ENCODE data around the gene HNRNPUL1.
"Not testable (repeated sequence)": the region's sequence is repeated elsewhere in the genome, so short reads cannot be mapped to it uniquely, and the experiment has no call there.

The HNRNPUL1 gene

GRCh38 chr19:41278478-41278877 is 14.3 kb downstream of the HNRNPUL1 start:
- no peak for DNase-seq

GRCh38 chr19:41288673-41289530 is 24.7 kb downstream of the HNRNPUL1 start:
- no peak for DNase-seq

GRCh38 chr19:41289814-41290213 is 25.6 kb downstream of the HNRNPUL1 start:
- DNase-seq, result not testable (repeated sequence)

GRCh38 chr19:41294393-41294792 is 30.2 kb downstream of the HNRNPUL1 start:
- no peak for DNase-seq

GRCh38 chr19:41295499-41295898 is 31.3 kb downstream of the HNRNPUL1 start:
- no peak for DNase-seq

GRCh38 chr19:41296433-41296871 is 32.3 kb downstream of the HNRNPUL1 start:
- peak; percentile 34 for DNase-seq

- DNase-seq, result no peak
Observed at GRCh38 chr19:41297628-41298347, 33.6 kb downstream of the HNRNPUL1 start.

GRCh38 chr19:41298348-41298964 is 34.3 kb downstream of the HNRNPUL1 start:
- peak; percentile 20 for DNase-seq

- no peak for DNase-seq
Observed at GRCh38 chr19:41299046-41299754, 35.0 kb downstream of the HNRNPUL1 start.

- DNase-seq, result no peak
Observed at GRCh38 chr19:41299755-41300089, 35.5 kb downstream of the HNRNPUL1 start.

GRCh38 chr19:41300555-41300954 is 36.4 kb downstream of the HNRNPUL1 start:
- no peak for DNase-seq

- no peak for DNase-seq
Observed at GRCh38 chr19:41302624-41303351, 38.6 kb downstream of the HNRNPUL1 start.

- DNase-seq, result no peak
Observed at GRCh38 chr19:41303954-41304353, 39.8 kb downstream of the HNRNPUL1 start.

GRCh38 chr19:41304706-41305483 is 40.7 kb downstream of the HNRNPUL1 start:
- no peak for DNase-seq

GRCh38 chr19:41305927-41306793 is 42.0 kb downstream of the HNRNPUL1 start:
- DNase-seq, result no peak

- no peak for DNase-seq
Observed at GRCh38 chr19:41307090-41307875, 43.1 kb downstream of the HNRNPUL1 start.

GRCh38 chr19:41307954-41308449 is 43.8 kb downstream of the HNRNPUL1 start:
- no peak for DNase-seq

GRCh38 chr19:41308450-41309179 is 44.4 kb downstream of the HNRNPUL1 start:
- DNase-seq, result peak; percentile 74
